Mucosa of gallbladder (tissue), 1 donor: ENCODE measurements around the gene MTCL1. TPM values are rescaled to one million over a fixed set of nuclear protein-coding genes. Genes with fewer than 3 reads are reported as not detected.

Experiments used
- DNase-seq: peaks from one replicate; pipeline ENCODE4 v3.0.0-alpha.2; 2020; ENCODE audit warnings: low spot score
- total RNA-seq: library from RNA; stranded (reverse); gene quantifications from one replicate; pipeline ENCODE4 v1.2.1, GENCODE V29; 2021
- donor health status: DM: no; HTN: no; CAD: no.

MTCL1 gene
- total RNA-seq, 1 donor from 2014 or later, result 182 TPM

GRCh38 chr18:8793445-8794155, 88.2 kb downstream of the MTCL1 start:
- no peak for DNase-seq

GRCh38 chr18:8794156-8794933, 89.0 kb downstream of the MTCL1 start:
- DNase-seq, result no peak

GRCh38 chr18:8794934-8795280, 89.6 kb downstream of the MTCL1 start:
- DNase-seq, result no peak

- DNase-seq, result no peak
Observed at GRCh38 chr18:8795586-8796325, 90.4 kb downstream of the MTCL1 start.

- DNase-seq, result peak; percentile 82
Observed at GRCh38 chr18:8797206-8797605, 91.8 kb downstream of the MTCL1 start.

GRCh38 chr18:8799001-8799400, 93.6 kb downstream of the MTCL1 start:
- DNase-seq, result peak; percentile 44

- no peak for DNase-seq
Observed at GRCh38 chr18:8799596-8800441, 94.5 kb downstream of the MTCL1 start.

GRCh38 chr18:8800445-8800844, 95.1 kb downstream of the MTCL1 start:
- no peak for DNase-seq

GRCh38 chr18:8800876-8801262, 95.5 kb downstream of the MTCL1 start:
- DNase-seq, result no peak

- no peak for DNase-seq
Observed at GRCh38 chr18:8801263-8801901, 96.0 kb downstream of the MTCL1 start.

- DNase-seq, result no peak
Observed at GRCh38 chr18:8802017-8802672, 96.8 kb downstream of the MTCL1 start.

GRCh38 chr18:8803063-8803795, 97.9 kb downstream of the MTCL1 start:
- DNase-seq, result no peak

- DNase-seq, result no peak
Observed at GRCh38 chr18:8803957-8804356, 98.6 kb downstream of the MTCL1 start.

GRCh38 chr18:8805552-8805951, 100.2 kb downstream of the MTCL1 start:
- DNase-seq, result no peak

GRCh38 chr18:8806100-8806797, 100.9 kb downstream of the MTCL1 start:
- no peak for DNase-seq

- DNase-seq, result no peak
Observed at GRCh38 chr18:8806798-8807487, 101.6 kb downstream of the MTCL1 start.

GRCh38 chr18:8807488-8807805, 102.1 kb downstream of the MTCL1 start:
- DNase-seq, result no peak

GRCh38 chr18:8808001-8808400, 102.6 kb downstream of the MTCL1 start:
- no peak for DNase-seq

GRCh38 chr18:8809514-8809913, 104.2 kb downstream of the MTCL1 start:
- no peak for DNase-seq
